WERI-Rb-1 (cell line): ENCODE measurements around the gene RAC2.

Source experiments
- DNase-seq: peaks from one replicate; pipeline ENCODE4 v3.0.0-alpha.2; 2020
- H3K27ac ChIP-seq: fragments of 250-450 bp; sonication (Bioruptor Pico); 2 replicates; pipeline ENCODE4 v1.5.1; 2020; ENCODE audit warnings: mild to moderate bottlenecking, moderate library complexity
- H3K27me3 ChIP-seq: fragments of 250-450 bp; sonication (Bioruptor Pico); 2 replicates; pipeline ENCODE4 v1.5.1; 2021; ENCODE audit warnings: mild to moderate bottlenecking, low read depth, moderate library complexity; ENCODE audit not compliant: insufficient read depth, severe bottlenecking
- H3K36me3 ChIP-seq: fragments of 250-450 bp; sonication (Bioruptor Pico); 2 replicates; pipeline ENCODE4 v1.5.1; 2020; ENCODE audit warnings: mild to moderate bottlenecking, moderate library complexity
- H3K4me3 ChIP-seq: 2 replicates; pipeline ENCODE4 v1.5.1; 2011; ENCODE audit warnings: low read depth, mild to moderate bottlenecking, control low read depth, low read length
- H3K9me3 ChIP-seq: fragments of 250-450 bp; sonication (Bioruptor Pico); 2 replicates; pipeline ENCODE4 v1.5.1; 2021; ENCODE audit warnings: mild to moderate bottlenecking, moderate library complexity; ENCODE audit not compliant: severe bottlenecking
- TF ChIP-seq, protein P1 (sequence below): IDR thresholded peaks from 2 replicates; pipeline ENCODE4 v1.5.1; 2011; ENCODE audit warnings: low read depth, mild to moderate bottlenecking, control low read depth, inconsistent platforms, low read length

RAC2 gene

DNA sequence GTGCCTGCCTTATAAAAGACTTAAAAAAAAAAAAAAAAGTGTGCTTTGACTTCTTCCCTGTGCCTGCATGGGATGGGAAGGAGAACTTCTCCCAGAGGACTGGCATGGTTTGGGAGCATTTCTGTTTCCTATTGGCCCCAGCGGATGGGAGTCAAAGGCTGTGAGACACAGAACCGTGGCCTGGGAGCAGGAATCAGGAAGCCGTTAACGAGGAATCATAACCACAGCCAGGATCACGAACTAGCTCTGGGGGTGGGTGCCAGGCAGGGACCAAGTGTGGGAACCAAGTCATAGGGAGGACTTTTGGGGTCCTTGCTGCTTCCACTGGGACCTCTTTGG lies 56.5 kb downstream of the RAC2 start:
- H3K4me3 ChIP-seq: peak overlapping the region; percentile 12
- no peak for DNase-seq
- TF ChIP-seq, protein P1, sequence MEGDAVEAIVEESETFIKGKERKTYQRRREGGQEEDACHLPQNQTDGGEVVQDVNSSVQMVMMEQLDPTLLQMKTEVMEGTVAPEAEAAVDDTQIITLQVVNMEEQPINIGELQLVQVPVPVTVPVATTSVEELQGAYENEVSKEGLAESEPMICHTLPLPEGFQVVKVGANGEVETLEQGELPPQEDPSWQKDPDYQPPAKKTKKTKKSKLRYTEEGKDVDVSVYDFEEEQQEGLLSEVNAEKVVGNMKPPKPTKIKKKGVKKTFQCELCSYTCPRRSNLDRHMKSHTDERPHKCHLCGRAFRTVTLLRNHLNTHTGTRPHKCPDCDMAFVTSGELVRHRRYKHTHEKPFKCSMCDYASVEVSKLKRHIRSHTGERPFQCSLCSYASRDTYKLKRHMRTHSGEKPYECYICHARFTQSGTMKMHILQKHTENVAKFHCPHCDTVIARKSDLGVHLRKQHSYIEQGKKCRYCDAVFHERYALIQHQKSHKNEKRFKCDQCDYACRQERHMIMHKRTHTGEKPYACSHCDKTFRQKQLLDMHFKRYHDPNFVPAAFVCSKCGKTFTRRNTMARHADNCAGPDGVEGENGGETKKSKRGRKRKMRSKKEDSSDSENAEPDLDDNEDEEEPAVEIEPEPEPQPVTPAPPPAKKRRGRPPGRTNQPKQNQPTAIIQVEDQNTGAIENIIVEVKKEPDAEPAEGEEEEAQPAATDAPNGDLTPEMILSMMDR: no peak

DNA sequence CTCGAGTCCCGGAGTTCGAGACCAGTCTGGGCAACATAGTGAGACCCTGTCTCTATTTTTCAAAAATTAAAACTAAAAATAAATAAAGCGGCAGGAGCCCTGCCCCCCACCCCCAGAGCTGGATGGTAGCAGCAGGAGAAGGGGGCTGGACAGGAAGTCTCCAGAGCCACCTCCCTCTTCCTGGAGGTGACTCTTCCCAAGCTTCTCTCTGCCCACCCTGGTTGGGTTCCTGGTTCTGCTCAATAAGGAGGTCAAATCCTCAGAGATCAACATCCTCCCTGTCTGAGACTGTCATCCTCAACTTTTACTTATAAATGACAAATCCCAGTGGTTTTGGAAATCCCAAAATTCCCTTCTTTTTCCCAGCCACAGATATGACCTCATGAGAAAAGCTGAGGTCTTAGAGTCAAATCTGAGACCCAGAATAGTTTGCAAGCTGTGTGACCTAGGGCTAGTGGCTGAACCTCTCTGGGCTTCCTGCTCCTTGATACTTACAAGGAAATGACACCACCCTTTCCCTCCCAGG lies 57.0 kb downstream of the RAC2 start:
- Histone ChIP-seq H3K36me3 (no peaks in the 10 kb centered on the region), H3K9me3 (no peaks in the 10 kb centered on the region), H3K4me3 (no peak overlapping the region), H3K27ac (no peak overlapping the region), H3K27me3 (no peaks in the 10 kb centered on the region)
- TF ChIP-seq, protein P1: no peak
- DNase-seq: no peak

More for the DNA sequence above, 56.5 kb downstream of the RAC2 start:
- Histone ChIP-seq H3K9me3 (no peaks in the 10 kb centered on the region), H3K36me3 (no peaks in the 10 kb centered on the region), H3K27me3 (no peaks in the 10 kb centered on the region), H3K27ac (peak overlapping the region; percentile 29)

DNA sequence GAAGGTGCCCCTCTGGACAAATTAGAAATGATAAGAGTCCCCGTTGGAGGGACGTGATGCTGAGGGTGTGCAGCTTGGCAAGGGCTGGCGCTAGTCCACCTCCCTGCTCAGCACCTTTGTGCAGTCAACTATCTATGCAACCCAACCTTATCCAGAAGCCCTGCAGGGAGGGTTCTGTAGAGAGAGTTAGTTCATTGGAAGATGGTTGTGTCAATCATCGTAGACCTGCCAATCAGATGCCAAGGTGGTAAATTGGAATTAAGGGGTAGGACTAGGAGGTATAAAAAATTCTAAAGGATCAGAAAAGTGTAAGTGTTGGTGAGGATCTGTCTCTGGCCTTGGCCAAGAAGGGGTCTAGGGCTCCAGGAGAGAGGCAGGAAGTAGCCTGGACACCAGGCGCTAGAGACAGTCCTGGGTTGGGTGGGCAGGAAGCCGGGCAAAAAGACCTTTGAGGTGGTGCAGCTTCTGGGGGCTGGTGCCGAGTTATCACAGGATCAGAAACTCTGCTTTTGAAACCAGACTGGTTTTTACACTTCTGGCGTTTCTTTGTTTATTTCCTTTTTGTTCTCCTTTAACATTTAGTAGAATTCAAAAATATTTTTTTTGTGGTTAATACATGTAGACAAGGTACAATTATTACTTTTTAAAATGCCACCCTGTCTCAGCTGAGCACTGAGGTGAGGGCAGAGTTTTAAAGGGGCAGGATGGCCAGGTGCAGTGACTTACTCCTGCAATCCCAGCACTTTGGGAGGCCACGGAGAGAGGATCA lies 57.7 kb downstream of the RAC2 start:
- Histone ChIP-seq H3K27me3 (no peaks in the 10 kb centered on the region), H3K9me3 (no peaks in the 10 kb centered on the region), H3K36me3 (no peaks in the 10 kb centered on the region), H3K4me3 (no peak overlapping the region), H3K27ac (no peak overlapping the region)
- DNase-seq: no peak
- TF ChIP-seq, protein P1: no peak

DNA sequence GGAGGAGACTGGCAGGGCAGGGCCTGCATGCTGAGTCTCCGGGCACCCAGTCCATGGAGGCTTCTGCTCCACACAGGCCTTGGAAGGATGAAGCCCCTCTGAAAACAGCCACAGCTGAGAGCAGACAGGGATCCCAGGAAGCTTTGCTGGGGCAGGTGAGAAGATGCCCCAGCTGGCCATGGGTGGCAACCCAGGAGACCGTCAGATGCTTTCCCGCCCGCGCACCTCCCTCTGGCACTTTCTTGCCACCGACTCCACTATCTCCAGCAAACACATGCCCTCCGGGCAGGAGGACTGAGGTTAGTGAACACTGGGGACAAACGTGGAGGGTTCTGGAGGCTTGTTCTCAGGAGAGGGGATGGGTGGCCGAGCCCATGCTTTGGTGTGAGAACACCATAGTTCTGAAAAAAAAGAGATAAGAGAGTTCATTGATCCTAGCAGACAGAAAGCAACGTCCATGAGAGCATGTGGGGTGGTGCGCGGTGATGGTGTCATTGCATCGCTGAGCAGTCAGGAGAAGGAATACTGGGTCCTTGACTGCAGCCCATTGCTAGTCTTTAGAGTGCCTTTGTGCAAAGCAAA lies 58.3 kb downstream of the RAC2 start:
- H3K4me3 ChIP-seq: no peak overlapping the region
- DNase-seq: no peak
- no peak overlapping the region for H3K27ac ChIP-seq
- no peaks in the 10 kb centered on the region for H3K9me3 ChIP-seq
- H3K36me3 ChIP-seq: no peaks in the 10 kb centered on the region
- H3K27me3 ChIP-seq: no peaks in the 10 kb centered on the region
- TF ChIP-seq, protein P1: no peak

DNA sequence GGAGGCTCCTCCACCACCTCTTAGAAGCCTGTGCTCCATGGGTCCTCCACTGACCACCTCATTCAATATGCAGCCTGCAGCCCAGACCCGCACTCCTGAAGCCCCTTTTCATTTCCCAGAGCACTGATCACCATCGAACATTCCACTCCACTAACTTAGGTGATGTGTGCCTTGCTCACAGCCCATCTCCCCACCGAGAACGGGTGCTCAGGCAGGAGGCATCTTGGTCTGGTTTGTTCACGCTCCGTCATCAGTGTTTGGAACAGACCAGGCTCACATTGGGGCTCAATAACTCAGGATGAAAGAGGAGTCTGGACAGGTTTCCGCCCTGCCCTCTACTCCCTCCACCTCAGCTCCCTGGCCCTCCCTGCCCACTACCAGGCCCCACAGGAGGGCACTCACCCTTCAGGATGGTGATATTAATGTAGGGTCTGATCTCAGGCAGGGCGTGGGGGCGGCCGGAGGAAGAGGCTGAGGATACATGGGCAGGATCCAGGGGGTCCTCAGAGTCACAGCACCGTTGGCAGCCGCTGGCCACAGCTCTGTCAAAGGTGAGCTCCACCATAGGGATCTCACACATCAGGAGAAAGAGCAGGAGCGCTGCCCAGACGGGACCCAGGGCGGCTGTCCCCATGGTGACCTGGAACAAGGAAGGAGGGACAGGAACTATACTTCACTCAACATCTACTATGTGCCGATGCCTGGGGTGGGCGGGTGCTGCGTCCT lies 59.1 kb downstream of the RAC2 start:
- Histone ChIP-seq H3K9me3 (no peaks in the 10 kb centered on the region), H3K36me3 (no peaks in the 10 kb centered on the region), H3K4me3 (no peak overlapping the region), H3K27me3 (no peaks in the 10 kb centered on the region), H3K27ac (no peak overlapping the region)
- no peak for DNase-seq
- TF ChIP-seq, protein P1: no peak
